ENCODE data around the gene FAXDC2. TPM values are rescaled to one million over a fixed set of nuclear protein-coding genes. Genes with fewer than 3 reads are reported as not detected.

FAXDC2 gene
- total RNA-seq, 2 donors from 2014 or later: 19.2 to 30.1 TPM

DNA sequence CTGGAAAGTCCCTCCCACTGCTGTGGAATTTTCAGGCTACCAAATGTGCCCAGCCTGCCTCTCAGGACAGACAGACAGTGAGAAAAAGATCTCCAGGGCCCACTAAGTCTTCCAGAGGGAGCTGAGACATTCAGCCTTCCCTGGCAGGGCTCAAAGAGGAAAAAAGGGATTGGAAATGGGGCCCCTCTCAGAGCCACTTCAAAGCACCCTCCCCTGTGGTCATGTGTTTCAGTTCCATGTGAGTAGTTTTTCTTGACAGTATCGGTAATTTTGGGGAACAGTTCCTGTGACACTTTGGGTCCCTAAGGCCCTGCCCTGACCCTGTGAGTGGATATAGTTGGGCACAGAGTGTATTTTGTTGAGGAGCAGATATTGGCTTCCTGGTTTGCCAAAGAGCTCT, 70.3 kb downstream of the FAXDC2 start:
- DNase-seq (ENCODE audit: low spot score): no peak
- intact Hi-C loops (cut with DNase I): no loop called here

DNA sequence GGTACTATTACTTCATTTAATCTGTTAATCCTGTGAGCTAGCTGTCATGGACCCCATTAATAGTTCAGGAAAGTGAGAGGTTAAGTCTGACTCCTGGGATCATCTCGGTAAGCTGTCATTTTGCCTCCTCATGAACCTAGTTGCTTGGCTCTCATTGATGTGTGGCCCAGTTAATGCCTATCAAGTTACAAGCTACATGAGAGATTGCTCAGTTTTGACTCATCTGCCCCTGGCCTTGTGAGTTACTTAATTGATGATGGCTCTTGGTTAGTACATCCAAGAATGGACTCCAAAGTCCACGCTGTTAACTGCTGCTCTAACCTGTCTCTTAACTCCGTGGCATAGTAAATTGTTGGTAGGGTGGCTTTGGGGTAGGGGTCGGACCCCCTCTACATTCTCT, 71.3 kb downstream of the FAXDC2 start:
- intact Hi-C loops (cut with DNase I): no loop called here
- no peak for DNase-seq (ENCODE audit: low spot score)

GRCh38 chr5:154778534-154778933, 71.9 kb downstream of the FAXDC2 start:
- DNase-seq (ENCODE audit: low spot score): no peak
- intact Hi-C loops (cut with DNase I): no loop called here

DNA sequence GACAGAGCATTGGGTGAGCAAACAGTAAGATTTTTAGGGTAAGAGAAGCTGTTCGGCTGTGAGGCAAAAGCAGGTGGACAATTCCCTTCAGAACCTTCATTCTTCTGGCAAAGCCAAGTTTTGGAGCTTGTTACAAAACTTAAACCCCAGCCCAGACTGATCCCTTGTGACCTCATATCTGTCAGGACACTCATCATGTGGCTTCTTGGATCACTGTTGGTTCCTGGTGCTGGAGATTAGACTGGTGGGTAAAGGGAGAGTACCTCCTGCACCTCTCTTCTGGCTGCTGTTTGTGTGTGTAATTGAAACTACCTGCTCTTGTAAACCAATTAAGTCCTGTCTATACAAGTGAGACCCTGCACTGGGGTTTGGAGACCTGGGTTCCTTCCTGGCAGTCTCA, 74.2 kb downstream of the FAXDC2 start:
- intact Hi-C loops (cut with DNase I): no loop called here
- DNase-seq (ENCODE audit: low spot score): no peak

GRCh38 chr5:154773326-154773725, 77.1 kb downstream of the FAXDC2 start:
- no peak for DNase-seq (ENCODE audit: low spot score)
- intact Hi-C loops (cut with DNase I): no loop called here

DNA sequence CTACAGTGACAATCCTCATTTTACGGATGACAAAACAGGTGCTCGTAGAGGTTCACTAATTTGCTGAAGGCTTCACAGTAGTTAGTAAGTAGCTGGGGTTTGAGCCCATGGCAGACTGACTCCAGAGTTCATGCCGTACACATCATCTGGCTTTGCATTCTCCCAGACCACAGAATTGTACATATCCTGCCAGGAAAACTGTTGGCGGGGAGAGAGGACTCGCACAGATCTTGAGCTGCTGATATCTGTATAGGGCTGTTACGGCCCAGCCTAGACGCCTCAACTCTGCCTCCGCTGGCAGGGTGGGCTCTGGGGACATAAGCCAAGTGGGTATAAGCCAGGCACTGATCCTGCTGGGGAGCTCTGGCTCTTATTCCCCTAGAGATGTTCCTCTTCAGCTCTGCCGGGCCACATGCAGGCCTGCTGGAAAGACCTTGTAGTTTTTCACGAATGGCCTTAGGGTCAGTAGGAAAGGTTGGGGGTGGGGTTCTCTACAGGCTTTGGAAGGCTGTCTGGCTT, 79.0 kb downstream of the FAXDC2 start:
- no peak for DNase-seq (ENCODE audit: low spot score)
- intact Hi-C loops (cut with DNase I): no loop called here

- DNase-seq (ENCODE audit: low spot score): no peak
- intact Hi-C loops (cut with DNase I): no loop called here
Observed at GRCh38 chr5:154770111-154770510, 80.3 kb downstream of the FAXDC2 start.

Small RNAs within 50 kb of the gene (microRNA-seq; reads per million reads assigned to microRNA genes)
- gene MIR378H (ENCODE audit: borderline microRNAs expressed in 2 of 2): 0 reads per million in 2 donors

Other genes starting within 250 kb of the FAXDC2 start
- 100 to 1,000 TPM; 111 to 128 TPM for gene LARP1, start 95.2 kb downstream of the FAXDC2 start, total RNA-seq
- 10 to 100 TPM; 46.5 to 47.1 TPM for gene CNOT8, start 8.0 kb upstream of the FAXDC2 start, total RNA-seq
- 10 to 100 TPM; 13.4 to 14.2 TPM for gene GEMIN5, start 87.6 kb upstream of the FAXDC2 start, total RNA-seq
- gene MRPL22, start 90.5 kb upstream of the FAXDC2 start, total RNA-seq: 10 to 100 TPM; 40.1 to 40.9 TPM
- under 1 TPM in 1 of 2 donors, not detected in 1; 0.14 TPM for gene KIF4B, start 163.2 kb upstream of the FAXDC2 start, total RNA-seq

Data from posterior vena cava (tissue), 2 donors.